OCI-LY7 (cell line): ENCODE measurements around the gene CHCHD10.

Experiments used
- CTCF ChIP-seq: fragments of 200-600 bp; sonication (generic); conservative IDR thresholded peaks from 2 replicates; pipeline ENCODE4 v1.5.1; 2014; ENCODE audit warnings: mild to moderate bottlenecking, antibody characterized with exemption, low read length, moderate library complexity, mixed read lengths
- EZH2phosphoT487 ChIP-seq: fragments of 200-600 bp; sonication (generic); IDR thresholded peaks from 2 replicates; pipeline ENCODE4 v1.6.1; 2018; ENCODE audit warnings: low read depth, borderline replicate concordance, mild to moderate bottlenecking, mixed run types, antibody characterized with exemption, low read length, moderate library complexity, mixed read lengths

GRCh38 chr22:23789121-23789520 is 21.3 kb upstream of the CHCHD10 start:
- TF ChIP-seq CTCF (no peak), EZH2phosphoT487 (no peak)
